T-cell (primary cell): Measurements from ENCODE around the gene AHNAK. TPM values are rescaled to one million over a fixed set of nuclear protein-coding genes. Genes with fewer than 3 reads are reported as not detected.
"Not testable (repeated sequence)": the region's sequence is repeated elsewhere in the genome, so short reads cannot be mapped to it uniquely, and the experiment has no call there.

Experiments
- ATAC-seq, 4 experiments: fragments of 200-7000 bp in 3 of 4; fragments of 150-1000 bp in 1 of 4; cut with Tn5 transposase; replicated peaks in 1 of 4; 1 replicate in 3 of 4; 2 replicates in 1 of 4; pipeline ENCODE4 v1.10.0; 2021; ENCODE audit warnings: moderate library complexity in 3 of 4, mild to moderate bottlenecking in 2 of 4, moderate number of reproducible peaks in 1 of 4
- CTCF ChIA-PET, 2 donors: fragments of 300-600 bp; sonication (Branson Sonifier 250); formaldehyde crosslinking; loops; one replicate each; lab custom pipeline; 2022; ENCODE audit warnings: antibody characterized with exemption in 2 of 2; lab: Charles Lee
- POLR2A ChIA-PET, 2 donors: fragments of 300-600 bp; sonication (Branson Sonifier 250); formaldehyde crosslinking; loops; one replicate each; lab custom pipeline; 2022; ENCODE audit warnings: antibody characterized with exemption in 2 of 2; lab: Charles Lee
- DNase-seq, 35 experiments: peaks; one replicate each; pipeline versions ENCODE4 v3.0.0 to v3.0.0-alpha.2; 2013 to 2023
- H3K27ac ChIP-seq: one replicate; pipeline ENCODE4 v1.5.1; 2013; ENCODE audit warnings: low read length
- H3K27me3 ChIP-seq, 2 experiments: replicated peaks in 1 of 2; 1 replicate in 1 of 2; 2 replicates in 1 of 2; pipeline versions ENCODE4 v1.6.1 to v1.7.0; 2013; ENCODE audit warnings: low read length in 1 of 2, mixed read lengths in 1 of 2; ENCODE audit not compliant: control insufficient read depth in 2 of 2, insufficient read depth in 2 of 2; ENCODE audit errors: extremely low read depth in 1 of 2
- H3K36me3 ChIP-seq, 2 donors: 1 replicate in 1 of 2; 2 replicates in 1 of 2; pipeline versions ENCODE4 v1.6.1 to v1.7.0; 2013; ENCODE audit warnings: low read length in 1 of 2; ENCODE audit not compliant: control insufficient read depth in 2 of 2, insufficient read depth in 1 of 2; ENCODE audit errors: extremely low read depth in 1 of 2
- H3K4me1 ChIP-seq, 2 experiments: 1 replicate in 1 of 2; 2 replicates in 1 of 2; pipeline versions ENCODE4 v1.6.1 to v1.7.0; 2013; ENCODE audit warnings: low read length in 2 of 2, mixed read lengths in 1 of 2; ENCODE audit not compliant: insufficient read depth in 2 of 2, control insufficient read depth in 1 of 2; ENCODE audit errors: extremely low read depth in 1 of 2
- H3K4me3 ChIP-seq, 2 donors: 1 replicate in 1 of 2; 2 replicates in 1 of 2; pipeline versions ENCODE4 v1.5.1 to v1.7.0; 2013; ENCODE audit warnings: mild to moderate bottlenecking in 2 of 2, low read length in 1 of 2, moderate library complexity in 1 of 2; ENCODE audit not compliant: control insufficient read depth in 1 of 2; ENCODE audit errors: extremely low read depth in 1 of 2
- H3K9me3 ChIP-seq: 2 replicates; pipeline ENCODE4 v1.7.0; 2013
- H3K27ac Mint-ChIP-seq, 2 donors: one replicate each; pipeline ENCODE4 v1.8.0; 2020 to 2021; ENCODE audit warnings: mild to moderate bottlenecking in 2 of 2, mixed read lengths in 2 of 2
- H3K27me3 Mint-ChIP-seq, 2 donors: one replicate each; pipeline ENCODE4 v1.8.0; 2021 to 2022; ENCODE audit warnings: mixed read lengths in 2 of 2
- H3K36me3 Mint-ChIP-seq: one replicate; pipeline ENCODE4 v1.8.0; 2021; ENCODE audit warnings: mixed read lengths
- H3K4me1 Mint-ChIP-seq, 3 donors: one replicate each; pipeline ENCODE4 v1.8.0; 2020 to 2022; ENCODE audit warnings: mixed read lengths in 3 of 3, mild to moderate bottlenecking in 1 of 3
- H3K4me3 Mint-ChIP-seq, 3 donors: one replicate each; pipeline ENCODE4 v1.8.0; 2020 to 2022; ENCODE audit warnings: mild to moderate bottlenecking in 3 of 3, mixed read lengths in 3 of 3, moderate library complexity in 3 of 3
- H3K9me3 Mint-ChIP-seq, 3 donors: one replicate each; pipeline ENCODE4 v1.8.0; 2020 to 2022; ENCODE audit warnings: mixed read lengths in 3 of 3
- WGBS: methylation state at CpG from one replicate; pipeline ENCODE4 v1.1.5; 2013; ENCODE audit warnings: missing lambda C conversion rate; ENCODE audit not compliant: insufficient coverage; 5-methylcytosine and 5-hydroxymethylcytosine counted together
- total RNA-seq, 35 experiments: library from RNA in 6 of 35; stranded (reverse) in 6 of 35; fragments of 120-200 nt in 1 of 35; gene quantifications; one replicate each; pipeline versions ENCODE4 v1.2.1 to v1.2.4 and lab custom pipeline; 2013 to 2026

Gene AHNAK
- total RNA-seq, 5 donors from 2014 or later (not counting 1 experiment from before 2014, with no cell fraction given), result 267 to 636 (median 395) TPM

DNA sequence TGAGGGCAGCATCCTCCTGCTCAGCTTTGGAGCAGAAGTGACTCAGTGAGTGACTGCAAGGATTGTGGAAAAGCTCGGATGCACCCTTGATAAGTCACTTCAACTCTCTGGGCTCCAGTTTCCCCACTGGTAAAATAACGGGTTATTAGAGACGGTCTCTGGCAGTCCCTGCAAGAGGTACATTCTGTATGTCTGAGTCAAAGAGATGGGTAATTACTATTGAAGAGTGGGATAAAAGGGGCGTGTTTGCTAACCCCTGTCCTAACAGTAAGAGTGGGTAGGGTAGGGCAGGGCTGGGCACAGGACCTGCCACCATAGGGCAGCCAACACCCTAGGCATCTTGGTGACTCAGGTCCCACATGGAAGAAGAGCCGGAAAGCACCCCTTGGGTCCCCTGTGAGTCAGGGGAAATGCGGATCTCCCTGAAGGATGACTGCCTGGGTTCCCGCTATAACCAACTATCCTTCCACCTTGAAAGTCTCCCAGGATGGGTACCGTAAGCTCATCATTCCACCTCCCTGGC, 7.3 kb upstream of the AHNAK start:
- Histone ChIP-seq H3K4me3 (no peak overlapping the region), H3K27me3 (no peaks in the 10 kb centered on the region), H3K36me3 (peaks cover 3% of the 10 kb centered on the region in 2 donors), H3K9me3 (no peaks in the 10 kb centered on the region), H3K27ac (peak overlapping the region; percentile 98), H3K4me1 (peaks cover 55 to 92% of the 10 kb centered on the region in 2 experiments)
- no peaks in the 10 kb centered on the region for H3K9me3 Mint-ChIP-seq
- H3K4me1 Mint-ChIP-seq, result peaks cover 87 to 95% (median 89%) of the 10 kb centered on the region in 3 donors
- DNase-seq (peak in 1 of 35 experiments; percentile 44), ATAC-seq (no peak)
- H3K36me3 Mint-ChIP-seq, result peaks cover 4% of the 10 kb centered on the region
- peak overlapping the region in 1 of 3 donors; percentile 82 for H3K4me3 Mint-ChIP-seq
- WGBS, result 96% methylated on average over 5 of the region's 8 CpGs
- H3K27ac Mint-ChIP-seq, result peak overlapping the region; percentile 97 to 99
- no peaks in the 10 kb centered on the region for H3K27me3 Mint-ChIP-seq
- CTCF ChIA-PET, result interaction anchor here (1.2 to 2.9 kb wide), 4 partner anchors 10 to 110 kb away, joined by 3 to 40 read pairs (median 6); partner anchors contain the start of gene EEF1G (in 1 of the 2)
- POLR2A ChIA-PET, result interaction anchor here (1.5 to 3.5 kb wide), 3 partner anchors 10 to 38 kb away, joined by 11 to 41 read pairs (median 17); partner anchors contain the start of gene TUT1 (in 1 of the 2)

DNA sequence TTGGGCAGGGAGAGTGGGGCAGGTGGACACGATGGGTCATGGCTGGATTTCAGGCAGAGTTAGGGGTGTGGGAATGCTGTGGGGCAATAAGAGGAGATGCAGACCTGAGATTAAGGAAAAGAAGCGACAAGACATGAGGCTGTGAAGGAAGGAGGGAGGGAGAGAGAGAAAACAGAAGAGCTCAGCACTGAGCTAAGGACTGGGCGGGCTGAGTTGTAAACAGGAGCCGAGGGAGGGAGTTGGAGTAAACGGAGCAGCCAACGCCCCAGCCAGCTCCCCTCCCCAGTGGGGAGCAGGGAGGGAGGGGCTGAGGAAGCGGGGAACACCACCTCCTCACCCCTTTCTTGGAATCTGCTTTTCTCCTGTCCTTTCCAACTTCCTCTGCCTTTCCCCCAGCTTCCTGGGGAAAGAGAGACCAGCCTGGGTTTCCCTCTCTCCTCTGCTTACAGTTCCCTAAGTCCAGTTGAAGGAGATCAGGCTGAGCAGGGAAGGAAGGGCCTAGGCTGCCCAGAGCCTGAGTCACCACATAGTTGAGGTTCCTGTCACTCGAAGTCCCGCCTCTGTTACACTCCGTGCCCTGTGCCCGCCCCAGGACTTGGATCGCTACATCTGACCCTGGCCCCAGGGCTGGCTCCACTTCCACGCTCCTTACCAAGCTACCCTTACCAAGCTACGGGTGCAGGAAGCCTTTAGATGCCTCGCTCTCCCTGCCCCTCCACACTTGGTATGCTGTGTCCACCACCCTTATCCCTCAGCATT, 6.7 kb upstream of the AHNAK start:
- ChIA-PET CTCF (interaction anchor here (0.7 to 2.9 kb wide), 8 partner anchors 10 to 756 kb away, joined by 3 to 40 read pairs (median 8); partner anchors contain the start of genes EEF1G (in 1 of the 2) and TUT1 (in 1 of the 2)), POLR2A (interaction anchor here (0.5 to 3.5 kb wide), 8 partner anchors 10 to 288 kb away, joined by 3 to 41 read pairs (median 12); partner anchors contain the start of gene TUT1 (in 1 of the 2))
- peak; percentile 12 to 45 (median 39) for ATAC-seq
- no peaks in the 10 kb centered on the region for H3K9me3 Mint-ChIP-seq
- peak overlapping the region; percentile 97 to 99 for H3K27ac Mint-ChIP-seq
- Histone ChIP-seq H3K27me3 (no peaks in the 10 kb centered on the region), H3K4me1 (peaks cover 55 to 85% of the 10 kb centered on the region in 2 experiments), H3K27ac (peak overlapping the region; percentile 98), H3K9me3 (no peaks in the 10 kb centered on the region), H3K36me3 (no peaks in the 10 kb centered on the region), H3K4me3 (peak overlapping the region in 1 of 2 donors; percentile 13)
- peak in 31 of 35 experiments; percentile 39 to 81 (median 57) for DNase-seq
- H3K4me3 Mint-ChIP-seq, result peak overlapping the region; percentile 43 to 82 (median 73)
- H3K36me3 Mint-ChIP-seq, result peaks cover 4% of the 10 kb centered on the region
- 23% methylated on average over 8 of the region's 15 CpGs for WGBS
- H3K27me3 Mint-ChIP-seq, result no peaks in the 10 kb centered on the region
- H3K4me1 Mint-ChIP-seq, result peaks cover 88 to 95% (median 88%) of the 10 kb centered on the region in 3 donors

DNA sequence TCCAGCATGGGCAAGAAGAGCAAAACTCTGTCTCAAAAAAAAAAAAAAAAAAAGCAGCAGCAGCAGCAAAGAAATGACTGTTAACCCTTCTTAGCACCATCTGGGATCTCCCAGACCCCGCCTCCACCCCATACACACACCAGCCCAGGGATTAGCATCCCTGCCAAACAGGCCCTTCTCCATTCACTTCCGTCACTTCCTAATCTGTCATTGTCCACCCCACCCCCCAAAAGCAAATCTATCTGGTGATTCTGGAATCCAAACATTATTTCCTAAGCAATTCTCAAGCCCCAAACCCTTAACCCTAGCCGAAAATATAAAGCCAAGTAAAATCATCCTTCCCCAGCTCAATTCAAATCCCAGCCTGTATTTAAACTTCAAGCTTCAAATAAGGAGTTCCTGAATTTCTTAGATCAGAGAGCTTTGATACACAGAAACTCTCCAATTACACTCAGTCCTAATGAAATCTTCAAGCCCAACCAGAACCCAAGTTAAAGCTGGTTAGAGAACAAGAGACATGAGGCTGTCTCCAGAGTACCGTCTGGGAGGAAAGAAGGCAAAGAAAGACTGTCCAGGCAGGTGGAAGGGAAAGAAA, 6.0 kb upstream of the AHNAK start:
- WGBS, result 62% methylated on average over 4 of the region's 4 CpGs
- H3K36me3 ChIP-seq, result no peaks in the 10 kb centered on the region
- no peaks in the 10 kb centered on the region for H3K9me3 Mint-ChIP-seq
- H3K27me3 ChIP-seq, result no peaks in the 10 kb centered on the region
- CTCF ChIA-PET, result interaction anchor here (0.7 to 2.9 kb wide), 9 partner anchors 8 to 755 kb away, joined by 4 to 40 read pairs (median 8); partner anchors contain the start of genes EEF1G (in 1 of the 2) and TUT1 (in 1 of the 2)
- peak overlapping the region; percentile 97 to 99 for H3K27ac Mint-ChIP-seq
- H3K36me3 Mint-ChIP-seq, result peaks cover 4% of the 10 kb centered on the region
- no peak for ATAC-seq
- H3K4me1 ChIP-seq, result peaks cover 54 to 84% of the 10 kb centered on the region in 2 experiments
- H3K4me1 Mint-ChIP-seq, result peaks cover 85 to 95% (median 88%) of the 10 kb centered on the region in 3 donors
- no peaks in the 10 kb centered on the region for H3K27me3 Mint-ChIP-seq
- H3K4me3 ChIP-seq, result peak overlapping the region; percentile 1 to 13
- H3K27ac ChIP-seq, result peak overlapping the region; percentile 98
- DNase-seq, result peak in 1 of 35 experiments; percentile 39
- H3K4me3 Mint-ChIP-seq, result peak overlapping the region; percentile 43 to 82 (median 73)
- POLR2A ChIA-PET, result interaction anchor here (0.5 to 3.5 kb wide), 14 partner anchors 9 to 371 kb away, joined by 3 to 41 read pairs (median 8); partner anchors contain the start of genes EEF1G (in 1 of the 2) and TUT1 (in 1 of the 2)
- no peaks in the 10 kb centered on the region for H3K9me3 ChIP-seq

DNA sequence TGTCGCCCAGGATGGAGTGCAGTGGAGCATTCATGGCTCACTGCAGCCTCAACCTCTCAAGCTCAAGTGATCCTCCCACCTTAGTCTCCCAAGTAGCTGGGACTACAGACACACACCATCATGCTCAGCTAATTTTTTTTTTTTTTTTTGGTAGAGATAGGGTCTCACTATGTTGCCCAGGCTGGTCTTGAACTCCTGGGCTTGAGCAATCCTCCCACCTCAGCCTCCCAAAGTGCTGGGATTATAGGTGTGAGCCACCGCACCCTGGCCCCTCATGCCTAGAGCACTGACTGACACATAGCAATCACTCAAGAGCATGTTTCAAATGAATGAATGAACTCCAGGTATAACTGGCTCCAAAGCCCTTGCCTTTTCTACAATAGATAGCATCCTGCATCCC, 3.9 kb upstream of the AHNAK start:
- not testable (repeated sequence) for H3K4me3 ChIP-seq, H3K36me3 ChIP-seq, H3K36me3 Mint-ChIP-seq, ATAC-seq, H3K27me3 Mint-ChIP-seq, DNase-seq, H3K9me3 ChIP-seq, H3K9me3 Mint-ChIP-seq, H3K27me3 ChIP-seq
- POLR2A ChIA-PET, result interaction anchor here (0.5 to 3.4 kb wide), 5 partner anchors 7 to 287 kb away, joined by 3 to 17 read pairs (median 4); partner anchors contain the start of gene EEF1G (in 1 of the 2)
- peaks cover 70 to 79% (median 72%) of the 10 kb centered on the region in 3 donors for H3K4me1 Mint-ChIP-seq
- peaks cover 37 to 76% of the 10 kb centered on the region in 2 experiments for H3K4me1 ChIP-seq
- H3K27ac Mint-ChIP-seq, result peak overlapping the region; percentile 97 to 99
- WGBS, result no CpG with 5 or more reads among the region's 2 CpGs
- CTCF ChIA-PET, result interaction anchor here (0.7 to 1.9 kb wide), 5 partner anchors 9 to 1751 kb away, joined by 3 to 9 read pairs (median 3); no protein-coding TSS in a partner anchor
- peak overlapping the region; percentile 98 for H3K27ac ChIP-seq
- peak overlapping the region in 2 of 3 donors; percentile 41 to 82 for H3K4me3 Mint-ChIP-seq

DNA sequence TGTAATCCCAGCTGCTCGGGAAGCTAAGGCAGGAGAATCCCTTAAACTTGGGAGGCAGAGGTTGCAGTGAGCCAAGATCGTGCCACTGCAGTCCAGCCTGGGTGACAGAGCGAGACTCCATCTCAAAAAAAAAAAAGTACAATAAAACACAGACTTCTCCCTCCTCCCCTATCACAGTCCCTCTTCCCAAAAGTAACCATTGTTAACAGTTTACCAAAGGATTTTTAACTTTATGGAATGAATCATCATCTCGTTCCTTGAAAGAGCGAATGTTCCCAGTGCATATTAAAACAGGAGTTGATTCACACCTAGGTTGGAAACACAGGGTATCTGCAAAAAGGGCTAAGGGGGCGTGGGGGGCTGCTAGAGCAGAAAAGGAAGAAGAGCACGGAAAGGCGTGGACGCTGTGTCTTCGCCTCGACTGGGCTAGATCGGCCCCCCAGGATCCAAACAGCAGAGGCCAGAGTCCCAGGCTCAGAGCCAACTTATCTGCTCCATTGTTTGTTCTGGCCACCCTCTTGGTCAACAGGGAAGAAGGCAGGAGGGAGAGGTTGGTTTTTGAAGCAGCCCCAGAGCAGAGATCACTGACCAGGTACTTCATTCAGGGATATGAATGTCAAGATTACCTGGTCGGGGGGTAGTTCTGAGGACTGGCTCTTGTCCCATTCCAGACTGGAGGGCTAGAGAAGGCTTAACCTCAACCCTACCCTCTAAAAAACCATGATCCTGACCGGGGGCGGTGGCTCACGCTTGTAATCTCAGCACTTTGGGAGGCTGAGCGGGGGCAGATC, 2.1 kb upstream of the AHNAK start:
- no peaks in the 10 kb centered on the region for H3K36me3 ChIP-seq
- H3K27ac ChIP-seq, result no peak overlapping the region
- DNase-seq (no peak), ATAC-seq (no peak)
- no peaks in the 10 kb centered on the region for H3K27me3 ChIP-seq
- no peaks in the 10 kb centered on the region for H3K9me3 ChIP-seq
- Mint-ChIP-seq H3K27ac (peak overlapping the region; percentile 59 to 79), H3K4me3 (peak overlapping the region in 1 of 3 donors; percentile 91), H3K27me3 (no peaks in the 10 kb centered on the region), H3K4me1 (peaks cover 67 to 73% (median 69%) of the 10 kb centered on the region in 3 donors), H3K9me3 (no peaks in the 10 kb centered on the region), H3K36me3 (no peaks in the 10 kb centered on the region)
- ChIA-PET POLR2A (interaction anchor here (0.6 to 1.0 kb wide), 4 partner anchors 8 to 1578 kb away, joined by 3 to 6 read pairs (median 4); no protein-coding TSS in a partner anchor), CTCF (no interaction called here)
- H3K4me1 ChIP-seq, result peaks cover 29 to 76% of the 10 kb centered on the region in 2 experiments
- no peak overlapping the region for H3K4me3 ChIP-seq
- WGBS, result 99% methylated on average over 16 of the region's 17 CpGs
